NCI-H2081 treated with DMSO at 0.1 percent for 48 hours (cell line): ENCODE results near the gene SLC36A4.
"Not testable (repeated sequence)": the region's sequence is repeated elsewhere in the genome, so short reads cannot be mapped to it uniquely, and the experiment has no call there.

Source experiments
- DNase-seq: peaks from one replicate; lab custom pipeline; 2025; lab: John Stamatoyannopoulos, UW

Gene SLC36A4

GRCh38 chr11:93194673-93195291, 3.0 kb downstream of the SLC36A4 start:
- DNase-seq = no peak

- DNase-seq = no peak
Observed at GRCh38 chr11:93193731-93194130, 4.1 kb downstream of the SLC36A4 start.

DNA sequence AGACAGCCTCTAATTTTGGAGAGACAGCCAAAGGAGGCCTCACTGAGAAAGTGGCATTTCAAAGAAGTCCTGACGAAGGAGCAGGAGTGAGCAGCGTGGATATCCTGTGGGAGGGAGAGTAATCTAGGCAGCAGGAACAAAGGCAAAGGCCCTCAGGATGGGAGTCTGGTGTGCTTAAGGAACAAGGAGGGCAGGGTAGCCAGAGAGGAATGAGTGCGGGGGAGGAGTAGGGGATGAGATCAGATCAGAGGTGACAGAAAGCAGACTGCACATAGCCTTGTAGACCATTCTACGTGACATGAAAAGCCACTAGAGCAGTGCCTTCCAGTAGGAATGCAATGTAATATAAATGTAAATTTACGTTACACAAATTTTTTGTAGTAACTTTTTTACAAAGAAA, 5.6 kb downstream of the SLC36A4 start:
- no peak for DNase-seq

GRCh38 chr11:93189462-93189861, 8.3 kb downstream of the SLC36A4 start:
- DNase-seq = no peak

GRCh38 chr11:93188726-93189125, 9.1 kb downstream of the SLC36A4 start:
- no peak for DNase-seq

GRCh38 chr11:93187290-93187689, 10.5 kb downstream of the SLC36A4 start:
- no peak for DNase-seq

DNA sequence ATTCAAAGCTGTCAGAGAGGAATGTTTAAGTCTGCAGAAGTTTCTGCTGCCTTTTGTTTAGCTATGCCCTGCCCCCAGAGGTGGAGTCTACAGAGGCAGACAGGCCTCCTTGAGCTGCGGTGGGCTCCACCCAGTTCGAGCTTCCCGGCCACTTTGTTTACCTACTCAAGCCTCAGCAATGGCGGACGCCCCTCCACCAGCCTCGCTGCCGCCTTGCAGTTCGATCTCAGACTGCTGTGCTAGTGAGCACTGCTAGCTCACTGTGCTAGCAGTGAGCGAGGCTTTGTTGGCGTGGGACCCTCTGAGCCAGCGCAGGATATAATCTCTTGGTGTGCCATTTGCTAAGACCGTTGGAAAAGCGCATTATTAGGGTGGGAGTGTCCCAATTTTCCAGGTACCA, 19.9 kb downstream of the SLC36A4 start:
- DNase-seq = not testable (repeated sequence)

GRCh38 chr11:93169950-93170561, 27.7 kb downstream of the SLC36A4 start:
- no peak for DNase-seq

GRCh38 chr11:93169143-93169542, 28.6 kb downstream of the SLC36A4 start:
- no peak for DNase-seq

GRCh38 chr11:93166862-93167261, 30.9 kb downstream of the SLC36A4 start:
- no peak for DNase-seq

GRCh38 chr11:93166194-93166593, 31.6 kb downstream of the SLC36A4 start:
- DNase-seq = no peak

DNA sequence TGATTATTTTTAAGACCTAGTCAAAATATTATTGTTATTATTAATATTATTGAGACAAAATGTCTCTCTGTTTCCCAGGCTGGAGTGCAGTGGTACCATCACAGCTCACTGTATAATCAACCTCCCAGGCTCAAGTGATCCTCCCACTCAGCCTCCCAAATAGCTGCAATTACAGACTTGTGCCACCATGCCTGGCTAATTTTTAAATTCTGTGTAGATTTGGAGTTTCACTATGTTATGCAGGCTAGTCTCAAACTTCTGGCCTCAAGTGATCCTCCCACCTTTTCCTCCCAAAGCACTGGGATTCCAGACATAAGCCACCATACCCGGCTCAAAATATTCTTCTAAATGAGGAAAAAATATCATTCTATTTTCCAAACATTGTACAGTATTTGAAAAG, 37.0 kb downstream of the SLC36A4 start:
- no peak for DNase-seq

GRCh38 chr11:93160156-93160555, 37.6 kb downstream of the SLC36A4 start:
- DNase-seq = no peak

DNA sequence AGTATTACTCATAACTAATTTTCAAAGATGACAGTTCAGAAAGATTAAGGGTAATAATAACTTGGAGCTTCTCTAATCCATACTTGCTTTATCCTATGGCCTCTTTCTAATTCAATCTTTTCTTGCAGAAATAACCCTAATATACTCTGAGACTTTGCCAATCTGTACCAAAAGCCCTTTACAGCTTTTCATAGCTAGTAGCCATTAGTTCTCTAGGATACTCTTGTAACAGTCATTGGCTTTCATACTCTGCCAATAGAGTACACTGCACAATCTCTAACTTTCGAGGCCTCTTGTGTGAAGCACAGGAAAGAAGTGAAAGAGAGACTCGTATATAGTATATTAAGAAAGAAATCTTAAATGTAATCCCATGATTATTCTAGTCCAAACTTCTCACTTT, 38.1 kb downstream of the SLC36A4 start:
- no peak for DNase-seq

DNA sequence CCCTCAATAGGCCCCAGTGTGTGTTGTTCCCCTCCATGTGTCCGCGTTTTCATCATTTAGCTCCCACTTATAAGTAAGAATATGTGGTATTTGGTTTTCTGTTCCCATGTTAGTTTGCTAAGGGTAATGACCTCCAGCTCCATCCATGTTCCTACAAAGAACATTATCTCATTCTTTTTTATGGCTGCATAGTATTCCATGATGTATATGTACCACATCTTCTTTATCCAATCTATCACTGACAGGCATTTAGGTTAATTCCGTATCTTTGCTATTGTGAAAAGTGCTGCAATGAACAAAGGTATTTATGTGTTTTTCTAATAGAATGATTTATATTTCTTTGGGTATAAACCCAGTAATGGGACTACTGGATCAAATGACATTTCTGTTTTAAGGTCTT, 42.1 kb downstream of the SLC36A4 start:
- no peak for DNase-seq

DNA sequence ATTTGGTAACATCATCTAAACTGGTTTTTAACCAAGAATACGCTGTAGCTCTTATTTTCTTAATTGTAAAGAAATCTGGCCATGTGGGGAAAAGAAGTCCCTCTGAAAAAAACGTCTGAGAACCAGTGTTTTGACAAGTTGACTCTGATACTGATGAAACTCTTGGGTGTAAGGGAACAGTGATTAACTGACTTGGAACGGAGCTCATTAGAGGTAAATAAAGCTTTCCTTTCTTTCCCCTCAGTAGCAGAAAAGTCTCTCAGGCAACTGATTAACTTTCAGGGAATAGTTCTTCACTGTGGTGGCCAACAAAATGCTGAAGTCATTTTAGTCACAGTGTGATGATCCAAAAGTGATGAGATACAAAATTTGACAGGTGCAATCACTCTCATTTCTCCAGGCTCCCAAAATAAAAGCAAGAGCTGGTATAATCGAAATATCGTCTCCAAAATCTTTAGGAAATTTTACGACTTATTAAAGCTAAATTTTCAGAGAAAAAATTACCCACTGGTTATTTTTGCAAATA, 52.3 kb downstream of the SLC36A4 start:
- DNase-seq = no peak

DNA sequence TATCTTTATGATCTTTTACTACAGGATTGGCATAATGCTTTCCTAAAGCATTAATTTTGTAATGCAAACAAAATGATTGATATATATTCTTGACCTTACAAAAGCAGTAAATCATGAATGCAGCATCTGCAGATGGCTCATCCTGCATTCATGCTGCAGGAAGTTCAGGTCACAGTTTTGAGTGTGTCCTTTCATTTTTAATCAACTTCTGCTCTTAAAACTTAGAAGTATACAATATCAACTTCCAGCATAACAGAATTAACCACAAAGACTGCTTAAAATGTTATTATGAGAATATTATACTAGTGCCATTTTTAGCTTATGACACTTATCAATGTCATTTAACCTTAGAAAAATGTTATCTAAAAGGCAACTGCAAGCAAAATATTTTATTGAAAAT, 54.0 kb downstream of the SLC36A4 start:
- DNase-seq = no peak

- DNase-seq = no peak
Observed at GRCh38 chr11:93143186-93143585, 54.6 kb downstream of the SLC36A4 start.

GRCh38 chr11:93133488-93134109, 64.2 kb downstream of the SLC36A4 start:
- DNase-seq = no peak

- DNase-seq = no peak
Observed at GRCh38 chr11:93132836-93133235, 65.0 kb downstream of the SLC36A4 start.

GRCh38 chr11:93131709-93132108, 66.1 kb downstream of the SLC36A4 start:
- no peak for DNase-seq

DNA sequence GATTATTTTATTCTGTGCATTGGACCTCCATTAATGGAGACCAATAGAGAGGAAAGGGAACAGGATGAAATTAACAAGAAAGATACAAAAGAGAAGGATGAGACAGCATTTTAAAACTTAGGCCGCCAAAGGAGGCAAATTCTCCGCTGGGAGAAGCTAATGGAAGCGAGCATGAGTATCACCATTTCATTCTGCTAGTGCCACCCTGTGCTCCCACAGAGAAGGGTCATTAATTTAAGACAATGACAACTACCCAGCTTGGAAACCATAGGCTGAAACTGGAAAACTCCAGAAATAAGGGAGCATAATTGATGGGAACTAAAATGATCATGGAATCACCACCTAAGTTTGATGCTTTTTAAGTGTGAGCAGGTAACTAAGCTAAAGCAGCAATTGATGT, 69.2 kb downstream of the SLC36A4 start:
- DNase-seq = no peak

- no peak for DNase-seq
Observed at GRCh38 chr11:93123351-93123898, 74.4 kb downstream of the SLC36A4 start.
